ENCODE measurements around the gene AKR1C3. TPM values are rescaled to one million over a fixed set of nuclear protein-coding genes. Genes with fewer than 3 reads are reported as not detected.

AKR1C3 gene
- total RNA-seq, 4 donors from 2014 or later, result 31.5 to 55.8 (median 43.1) TPM

Small RNA genes within 50 kb of the gene (small RNA-seq; reads per million reads assigned to genes)
- gene RF00096, result not detected

Other genes with a start within 250 kb of the AKR1C3 start
- gene AKR1C1, start 131.0 kb upstream of the AKR1C3 start, total RNA-seq, result 10 to 100 TPM; 47.1 to 94.8 (median 77.5) TPM
- gene AKR1C2, start 90.6 kb upstream of the AKR1C3 start, total RNA-seq, result 10 to 100 TPM; 24.7 to 52.2 (median 39.6) TPM
- gene AKR1C8, start 90.7 kb downstream of the AKR1C3 start, total RNA-seq, result not detected
- not detected for gene AKR1C4, start 102.4 kb downstream of the AKR1C3 start, total RNA-seq